Activated T-helper 2 cell treated with anti-CD3 and anti-CD28 coated beads, Interferon-gamma antibody, Interleukin-2, Interleukin-4, amounts not matched to agents 10 μg/mL and 5 μg/mL and 100 μg/mL, durations not matched to agents 14 hours and 24 hours and 36 hours (primary cell): ENCODE measurements around the gene ANKRD23. TPM values are rescaled to one million over a fixed set of nuclear protein-coding genes. Genes with fewer than 3 reads are reported as not detected.

Experiments
- DNase-seq: peaks from one replicate; pipeline ENCODE4 v3.0.0; 2021; ENCODE audit warnings: low spot score
- H3K27ac Mint-ChIP-seq: one replicate; pipeline ENCODE4 v1.8.0; 2021; ENCODE audit warnings: mixed read lengths
- H3K27me3 Mint-ChIP-seq: one replicate; pipeline ENCODE4 v1.8.0; 2021; ENCODE audit warnings: low read depth, mixed read lengths
- H3K36me3 Mint-ChIP-seq: one replicate; pipeline ENCODE4 v1.8.0; 2021; ENCODE audit warnings: low read depth, mixed read lengths
- H3K4me1 Mint-ChIP-seq: one replicate; pipeline ENCODE4 v1.8.0; 2021; ENCODE audit warnings: low read depth, mixed read lengths
- H3K4me3 Mint-ChIP-seq: one replicate; pipeline ENCODE4 v1.8.0; 2021; ENCODE audit warnings: low read depth, mild to moderate bottlenecking, moderate library complexity, mixed read lengths
- H3K9me3 Mint-ChIP-seq: one replicate; pipeline ENCODE4 v1.8.0; 2021; ENCODE audit warnings: mixed read lengths
- intact Hi-C: fragments of 100-400 bp; cut with micrococcal nuclease; formaldehyde crosslinking; loops from one replicate; pipeline ENCODE4 v1.15.1; 2023
- total RNA-seq: library from RNA; stranded (reverse); gene quantifications from 2 replicates; pipeline ENCODE4 v1.2.3, GENCODE V29; 2022

Gene ANKRD23
- total RNA-seq, 1 donor from 2014 or later: 9.1 TPM

DNA sequence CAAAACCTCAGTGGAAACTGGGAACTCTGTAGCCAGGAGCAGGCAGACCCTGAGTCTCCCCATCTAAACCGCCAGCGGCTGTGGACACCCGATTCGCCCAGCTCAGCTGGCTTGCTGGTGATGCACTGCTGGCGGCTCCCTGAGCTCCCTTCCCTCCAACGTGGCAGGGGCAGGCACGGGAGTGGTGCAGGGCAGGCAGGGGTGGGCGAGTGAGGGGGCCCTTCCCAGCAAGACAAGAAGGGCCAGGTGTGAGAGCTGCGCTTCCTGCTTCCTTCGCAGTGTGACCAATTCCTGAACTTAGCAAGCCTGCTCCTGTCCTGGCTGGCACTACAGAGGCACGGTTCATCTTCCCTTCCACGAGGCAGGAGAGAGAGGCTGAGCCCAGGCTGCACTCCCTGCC is 38.4 kb upstream of the ANKRD23 start:
- no peaks in the 10 kb centered on the region for H3K36me3 Mint-ChIP-seq
- H3K27ac Mint-ChIP-seq: no peak overlapping the region
- intact Hi-C loops: no loop called here
- peaks cover under 1% of the 10 kb centered on the region for H3K27me3 Mint-ChIP-seq
- no peaks in the 10 kb centered on the region for H3K9me3 Mint-ChIP-seq
- H3K4me3 Mint-ChIP-seq: no peak overlapping the region
- no peaks in the 10 kb centered on the region for H3K4me1 Mint-ChIP-seq
- no peak for DNase-seq

DNA sequence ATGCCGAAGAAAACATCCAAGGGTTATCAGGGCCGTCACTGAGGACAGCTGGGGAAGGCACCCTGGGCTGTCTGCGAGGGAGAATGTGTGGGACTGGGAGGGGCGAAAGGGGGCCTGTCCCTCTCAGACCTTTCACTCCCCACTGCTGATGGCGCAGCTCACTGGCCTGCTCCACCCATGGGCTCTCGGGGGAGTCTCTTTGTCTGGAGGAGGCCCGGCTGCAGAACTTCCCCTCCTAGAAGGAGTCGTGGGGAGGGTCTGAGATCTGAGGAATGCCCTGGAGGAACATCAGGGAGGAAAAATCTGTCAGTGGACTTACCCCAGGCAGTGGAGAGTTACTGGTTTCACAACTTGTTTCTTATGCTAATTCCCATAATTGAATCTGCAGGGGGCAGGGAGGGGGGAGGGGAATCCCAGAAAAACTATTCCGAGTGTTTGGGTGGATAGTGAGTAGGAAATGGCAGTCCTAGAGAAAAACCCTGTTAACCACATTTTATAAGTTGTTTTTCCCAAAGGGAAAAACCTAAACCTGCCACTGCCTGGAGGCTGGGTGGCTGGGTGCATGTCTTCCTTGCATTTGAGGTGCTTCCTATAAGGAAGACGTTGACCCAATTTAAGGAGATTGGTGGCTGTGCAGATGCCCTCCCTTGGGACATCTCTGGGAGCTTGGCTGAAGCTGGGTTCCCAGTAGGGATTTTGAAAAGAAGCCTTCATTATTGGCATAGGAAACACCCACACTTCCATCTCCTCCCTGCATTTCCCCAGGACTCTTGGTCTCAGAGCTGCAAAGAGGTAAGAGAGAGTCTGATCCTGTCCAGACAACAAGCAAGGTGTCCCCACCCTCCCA is 37.8 kb upstream of the ANKRD23 start:
- H3K27me3 Mint-ChIP-seq: no peaks in the 10 kb centered on the region
- DNase-seq: no peak
- H3K27ac Mint-ChIP-seq: no peak overlapping the region
- no peaks in the 10 kb centered on the region for H3K4me1 Mint-ChIP-seq
- no peaks in the 10 kb centered on the region for H3K36me3 Mint-ChIP-seq
- H3K4me3 Mint-ChIP-seq: no peak overlapping the region
- H3K9me3 Mint-ChIP-seq: no peaks in the 10 kb centered on the region
- intact Hi-C loops: no loop called here

DNA sequence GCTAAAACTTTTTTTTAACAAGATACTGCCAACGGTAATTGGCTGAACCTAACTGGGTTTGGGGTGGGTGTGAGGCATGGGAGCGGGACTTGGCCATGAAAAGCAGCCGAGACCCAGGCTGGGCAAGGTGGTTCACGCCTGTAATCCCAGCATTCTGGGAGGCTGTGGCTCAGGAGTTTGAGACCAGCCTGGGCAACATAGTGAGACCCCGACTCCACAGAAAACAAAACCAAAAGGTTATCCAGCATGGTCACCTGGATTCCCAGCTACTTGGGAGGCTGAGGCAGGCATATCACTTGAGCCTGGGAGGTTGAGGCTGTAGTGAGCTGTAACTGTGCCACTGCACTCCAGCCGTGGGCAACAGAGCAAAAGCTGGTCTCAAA is 37.1 kb upstream of the ANKRD23 start:
- H3K9me3 Mint-ChIP-seq: no peaks in the 10 kb centered on the region
- intact Hi-C loops: no loop called here
- no peaks in the 10 kb centered on the region for H3K36me3 Mint-ChIP-seq
- peaks cover 2% of the 10 kb centered on the region for H3K4me1 Mint-ChIP-seq
- no peak overlapping the region for H3K27ac Mint-ChIP-seq
- no peak overlapping the region for H3K4me3 Mint-ChIP-seq
- DNase-seq: no peak
- no peaks in the 10 kb centered on the region for H3K27me3 Mint-ChIP-seq

DNA sequence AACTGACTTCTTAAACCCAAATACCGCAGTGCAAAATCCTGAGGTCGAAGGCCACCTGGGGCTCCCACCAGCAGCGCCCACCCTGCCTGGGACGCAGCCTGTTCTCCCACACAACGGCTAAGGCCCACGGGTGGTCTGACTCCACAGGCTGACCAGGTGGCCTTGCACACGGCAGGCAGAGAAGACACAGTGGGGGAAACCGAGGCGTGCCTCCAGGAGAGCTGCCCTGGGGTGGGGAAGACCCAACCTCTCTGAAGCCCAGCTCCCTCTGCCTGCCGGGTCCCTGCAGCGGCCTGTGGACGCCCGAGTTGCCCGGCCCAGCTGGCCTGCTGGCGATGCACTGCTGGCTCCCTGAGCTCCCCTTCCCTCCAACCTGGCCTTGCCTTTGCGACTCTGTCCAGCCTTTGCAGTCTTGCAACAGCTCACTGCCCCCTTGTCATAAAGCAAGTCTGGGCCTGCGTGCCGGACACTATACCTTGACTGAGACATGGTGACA is 35.8 kb upstream of the ANKRD23 start:
- Mint-ChIP-seq H3K27me3 (peaks cover 1% of the 10 kb centered on the region), H3K4me1 (peaks cover 2% of the 10 kb centered on the region), H3K9me3 (no peaks in the 10 kb centered on the region), H3K36me3 (no peaks in the 10 kb centered on the region), H3K27ac (no peak overlapping the region), H3K4me3 (no peak overlapping the region)
- no peak for DNase-seq
- intact Hi-C loops: no loop called here

- Mint-ChIP-seq H3K4me1 (peaks cover 6% of the 10 kb centered on the region), H3K4me3 (no peak overlapping the region), H3K9me3 (no peaks in the 10 kb centered on the region), H3K36me3 (no peaks in the 10 kb centered on the region), H3K27ac (no peak overlapping the region), H3K27me3 (peaks cover 1% of the 10 kb centered on the region)
- intact Hi-C loops: no loop called here
- DNase-seq: no peak
These were observed 35.1 kb upstream of the ANKRD23 start for GRCh38 chr2:96878796-96879544.

DNA sequence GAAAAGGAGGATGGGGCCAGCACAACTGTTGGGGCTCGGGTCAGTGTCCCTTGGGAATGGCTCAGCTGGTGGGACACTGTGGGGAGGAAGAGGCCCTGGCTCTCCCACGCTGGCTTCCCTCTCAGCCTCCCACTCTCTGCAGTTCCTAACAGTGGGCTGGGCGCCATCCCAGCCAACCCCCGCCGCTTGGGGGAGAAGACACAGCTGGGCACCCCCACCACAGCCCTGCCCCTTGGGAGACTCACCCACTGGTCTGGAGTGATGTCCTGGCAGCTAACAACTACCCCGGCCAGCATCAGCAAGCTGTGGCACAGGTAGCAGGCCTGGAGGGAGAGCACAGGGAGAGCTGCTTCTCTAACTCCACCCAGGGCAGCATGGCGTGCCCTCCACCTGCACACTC is 34.4 kb upstream of the ANKRD23 start:
- Mint-ChIP-seq H3K36me3 (no peaks in the 10 kb centered on the region), H3K4me1 (peaks cover 8% of the 10 kb centered on the region), H3K27me3 (peaks cover 1% of the 10 kb centered on the region), H3K4me3 (no peak overlapping the region), H3K9me3 (no peaks in the 10 kb centered on the region), H3K27ac (no peak overlapping the region)
- intact Hi-C loops: no loop called here
- DNase-seq: no peak

DNA sequence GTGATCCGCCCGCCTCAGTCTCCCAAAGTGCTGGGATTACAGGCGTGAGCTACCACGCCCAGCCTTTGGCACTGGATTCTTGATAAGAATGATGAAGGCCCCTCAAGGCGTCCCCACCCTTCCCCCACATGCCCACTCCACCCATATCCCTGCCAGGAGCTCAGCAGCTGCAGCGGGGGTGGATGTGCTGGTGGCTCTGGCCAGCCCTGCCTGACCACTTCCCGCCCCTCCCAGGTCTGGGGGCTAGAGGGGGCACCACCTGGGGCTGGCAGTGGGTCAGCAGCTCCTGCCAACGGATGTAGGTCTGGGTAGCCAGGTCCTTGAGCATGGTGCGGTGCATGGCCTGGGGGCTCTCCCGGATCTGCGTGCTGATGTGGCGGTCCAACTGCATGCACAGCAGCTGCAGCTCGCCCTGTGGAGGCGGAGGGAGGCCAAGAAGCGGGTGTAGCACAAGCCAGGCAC is 33.8 kb upstream of the ANKRD23 start:
- H3K4me3 Mint-ChIP-seq: no peak overlapping the region
- peaks cover 10% of the 10 kb centered on the region for H3K4me1 Mint-ChIP-seq
- H3K27ac Mint-ChIP-seq: no peak overlapping the region
- intact Hi-C loops: no loop called here
- H3K9me3 Mint-ChIP-seq: no peaks in the 10 kb centered on the region
- H3K36me3 Mint-ChIP-seq: no peaks in the 10 kb centered on the region
- H3K27me3 Mint-ChIP-seq: peaks cover 1% of the 10 kb centered on the region
- no peak for DNase-seq

- no peak for DNase-seq
- intact Hi-C loops: no loop called here
- H3K27me3 Mint-ChIP-seq: peaks cover 1% of the 10 kb centered on the region
These were observed 33.2 kb upstream of the ANKRD23 start for GRCh38 chr2:96877042-96877451.

DNA sequence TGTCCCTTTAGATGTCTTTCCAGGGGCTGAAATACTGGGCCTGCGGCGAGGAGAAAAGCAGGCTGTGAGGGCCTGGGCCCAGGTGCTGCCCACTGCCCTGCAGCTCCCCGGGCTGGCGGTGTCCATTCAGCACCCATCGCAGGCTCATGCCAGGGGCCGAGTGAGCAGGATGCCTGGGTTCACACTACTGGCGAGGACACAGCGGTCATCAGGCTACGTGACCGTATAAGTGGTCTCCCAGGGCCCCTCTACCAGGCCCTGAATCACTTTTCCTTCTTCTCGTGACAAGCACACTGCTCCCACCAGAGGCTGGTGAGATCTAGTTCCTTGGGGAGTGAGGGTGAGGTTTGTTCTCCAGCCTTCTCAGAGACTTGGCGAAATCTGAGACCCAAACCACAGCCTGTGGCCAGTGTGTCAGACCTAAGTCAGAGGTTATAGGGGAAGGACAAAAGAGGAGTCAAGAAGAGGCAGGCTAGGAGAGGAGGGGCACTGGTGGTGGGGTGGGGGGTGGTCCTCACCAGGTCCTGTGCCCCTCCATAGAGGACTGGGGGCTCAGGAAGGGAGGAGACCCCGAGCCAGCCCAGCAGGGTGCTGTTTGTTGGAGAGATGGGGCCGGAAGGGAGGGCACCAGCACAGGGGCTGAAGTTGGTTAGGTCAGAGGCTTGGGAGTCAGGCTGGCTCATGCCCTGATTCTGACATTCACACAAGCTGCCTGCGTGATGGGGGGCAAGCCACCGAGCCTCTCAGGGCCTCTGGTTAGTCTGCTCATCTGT is 32.6 kb upstream of the ANKRD23 start:
- Mint-ChIP-seq H3K9me3 (no peaks in the 10 kb centered on the region), H3K27ac (no peak overlapping the region), H3K4me1 (peaks cover 10% of the 10 kb centered on the region), H3K4me3 (no peak overlapping the region), H3K27me3 (peaks cover 1% of the 10 kb centered on the region), H3K36me3 (no peaks in the 10 kb centered on the region)
- intact Hi-C loops: no loop called here
- no peak for DNase-seq

More at GRCh38 chr2:96877042-96877451, 33.2 kb upstream of the ANKRD23 start:
- no peaks in the 10 kb centered on the region for H3K9me3 Mint-ChIP-seq
- no peak overlapping the region for H3K4me3 Mint-ChIP-seq
- H3K36me3 Mint-ChIP-seq: no peaks in the 10 kb centered on the region
- peaks cover 10% of the 10 kb centered on the region for H3K4me1 Mint-ChIP-seq
- no peak overlapping the region for H3K27ac Mint-ChIP-seq

GRCh38 chr2:96875498-96876268 is 31.9 kb upstream of the ANKRD23 start:
- peaks cover 5% of the 10 kb centered on the region for H3K27me3 Mint-ChIP-seq
- no peaks in the 10 kb centered on the region for H3K9me3 Mint-ChIP-seq
- peaks cover 13% of the 10 kb centered on the region for H3K4me1 Mint-ChIP-seq
- intact Hi-C loops: no loop called here
- H3K27ac Mint-ChIP-seq: no peak overlapping the region
- DNase-seq: no peak
- no peak overlapping the region for H3K4me3 Mint-ChIP-seq
- no peaks in the 10 kb centered on the region for H3K36me3 Mint-ChIP-seq

DNA sequence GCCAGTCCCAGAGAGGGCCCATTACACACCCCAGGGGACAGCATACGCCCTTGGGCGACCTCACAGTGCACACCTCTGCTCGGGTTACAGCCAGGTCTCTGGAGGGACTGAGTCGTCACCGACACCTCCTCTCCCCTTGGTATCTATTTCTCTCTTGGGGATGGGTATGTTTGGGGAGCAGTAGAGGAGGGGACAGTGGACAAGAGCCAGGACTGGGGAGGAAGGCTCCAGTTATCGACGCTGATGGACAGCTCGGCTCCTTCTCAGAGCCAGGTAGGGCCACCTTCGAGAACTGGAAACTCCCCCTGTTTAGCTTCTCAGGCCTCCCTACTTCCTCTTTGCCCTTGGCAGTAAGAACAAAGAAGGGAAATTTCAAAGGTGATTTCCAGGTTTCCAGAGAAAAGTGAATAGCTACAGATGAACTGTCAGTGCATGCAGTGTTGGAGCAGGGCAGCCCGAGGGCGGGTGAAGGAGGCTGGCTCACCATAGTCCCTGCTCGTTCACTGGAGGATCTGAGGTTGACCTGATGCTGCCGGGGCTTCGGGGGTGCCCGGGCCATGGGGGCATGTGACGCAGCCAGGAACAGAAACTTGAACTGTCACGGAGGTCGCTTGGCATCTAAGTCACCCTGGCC is 30.5 kb upstream of the ANKRD23 start:
- no peak overlapping the region for H3K4me3 Mint-ChIP-seq

More for the DNA sequence above, 30.5 kb upstream of the ANKRD23 start:
- DNase-seq: no peak
- Mint-ChIP-seq H3K27ac (no peak overlapping the region), H3K4me1 (peaks cover 16% of the 10 kb centered on the region), H3K36me3 (no peaks in the 10 kb centered on the region), H3K9me3 (no peaks in the 10 kb centered on the region), H3K27me3 (peaks cover 7% of the 10 kb centered on the region)
- intact Hi-C loops: loop anchor here (5.0 kb wide), 1 partner anchor 88 kb away; no protein-coding TSS in a partner anchor
